Colon (tissue), 2 donors: ENCODE data around the gene BRSK1.

Source experiments
- FAIRE-seq: peaks from 2 replicates; lab custom pipeline; 2012; peaks lifted over from hg19 to GRCh38; lab: Jason Lieb, UNC
- donor health status: control.
- donor health status: control.

The BRSK1 gene

GRCh38 chr19:55253842-55254624 is 29.8 kb upstream of the BRSK1 start:
- no peak for FAIRE-seq

GRCh38 chr19:55254625-55254977 is 29.2 kb upstream of the BRSK1 start:
- no peak for FAIRE-seq

- FAIRE-seq: no peak
These were observed 28.0 kb upstream of the BRSK1 start for GRCh38 chr19:55255618-55256423.

- no peak for FAIRE-seq
These were observed 27.0 kb upstream of the BRSK1 start for GRCh38 chr19:55256562-55257460.

GRCh38 chr19:55257461-55258420 is 26.1 kb upstream of the BRSK1 start:
- no peak for FAIRE-seq

- FAIRE-seq: no peak
These were observed 25.3 kb upstream of the BRSK1 start for GRCh38 chr19:55258476-55258827.

GRCh38 chr19:55258828-55259539 is 24.8 kb upstream of the BRSK1 start, which contains the start of gene PPP6R1:
PPP6R1 (minus strand) TSS chr19:55259017; CDS start chr19:55247103, 11,914 bp downstream.
- FAIRE-seq: no peak

GRCh38 chr19:55259540-55260210 is 24.1 kb upstream of the BRSK1 start:
- no peak for FAIRE-seq

GRCh38 chr19:55261671-55262126 is 22.1 kb upstream of the BRSK1 start:
- no peak for FAIRE-seq

GRCh38 chr19:55262359-55262758 is 21.4 kb upstream of the BRSK1 start:
- no peak for FAIRE-seq

GRCh38 chr19:55264531-55264930 is 19.3 kb upstream of the BRSK1 start:
- FAIRE-seq: no peak

GRCh38 chr19:55265173-55265572 is 18.6 kb upstream of the BRSK1 start:
- no peak for FAIRE-seq

- no peak for FAIRE-seq
These were observed 17.9 kb upstream of the BRSK1 start for GRCh38 chr19:55265723-55266386.

- FAIRE-seq: no peak
These were observed 17.4 kb upstream of the BRSK1 start for GRCh38 chr19:55266404-55266803.

- no peak for FAIRE-seq
These were observed 17.0 kb upstream of the BRSK1 start for GRCh38 chr19:55266840-55267239.

GRCh38 chr19:55269299-55269698 is 14.5 kb upstream of the BRSK1 start:
- FAIRE-seq: no peak

- FAIRE-seq: no peak
These were observed 13.4 kb upstream of the BRSK1 start for GRCh38 chr19:55270172-55270942.

GRCh38 chr19:55272142-55272541 is 11.7 kb upstream of the BRSK1 start:
- no peak for FAIRE-seq
